K562 (cell line): ENCODE results near the gene PDE6D. TPM values are rescaled to one million over a fixed set of nuclear protein-coding genes. Genes with fewer than 3 reads are reported as not detected.

Experiments
- FOXJ2 ChIP-seq: fragments of 200-800 bp; sonication (Bioruptor generic); IDR thresholded peaks from 2 replicates; pipeline ENCODE4 v1.6.1; 2016; ENCODE audit warnings: missing genetic modification characterization, missing compliant biosample characterization
- FOXK2 ChIP-seq, 2 experiments: fragments of 450-650 bp; IDR thresholded peaks in 1 of 2; conservative IDR thresholded peaks in 1 of 2; 2 replicates each; pipeline ENCODE4 v1.6.1; 2016; ENCODE audit warnings: low read depth in 2 of 2, mild to moderate bottlenecking in 1 of 2
- FOXP1 ChIP-seq: sonication (generic); formaldehyde crosslinking; IDR thresholded peaks from 2 replicates; pipeline ENCODE4 v1.8.0; 2022; ENCODE audit warnings: mild to moderate bottlenecking, missing genetic modification reagents
- GTF2A2 ChIP-seq: IDR thresholded peaks from 2 replicates; pipeline ENCODE4 v1.6.1; 2016; ENCODE audit warnings: mild to moderate bottlenecking, missing genetic modification characterization, missing compliant biosample characterization
- HLTF ChIP-seq: fragments of 450-650 bp; IDR thresholded peaks from 2 replicates; pipeline ENCODE4 v1.6.1; 2016
- NCOA2 ChIP-seq, 2 experiments: fragments of 450-650 bp; IDR thresholded peaks; 2 replicates each; pipeline ENCODE4 v1.6.1; 2018; ENCODE audit warnings: mild to moderate bottlenecking in 2 of 2, moderate library complexity in 1 of 2; ENCODE audit not compliant: partially characterized antibody in 2 of 2
- SIN3A ChIP-seq, 2 experiments: fragments of 150-350 bp in 1 of 2; IDR thresholded peaks; 2 replicates each; pipeline ENCODE4 v1.6.1; 2011 to 2016; ENCODE audit warnings: borderline replicate concordance in 2 of 2, low read depth in 2 of 2, low read length in 2 of 2, mild to moderate bottlenecking in 2 of 2, moderate library complexity in 2 of 2; ENCODE audit not compliant: control insufficient read depth in 1 of 2
- ZNF282 ChIP-seq: sonication (generic); formaldehyde crosslinking; IDR thresholded peaks from 2 replicates; pipeline ENCODE4 v1.8.1; 2023; ENCODE audit warnings: missing genetic modification reagents
- ZNF586 ChIP-seq: fragments of 450-650 bp; formaldehyde crosslinking; conservative IDR thresholded peaks from 2 replicates; pipeline ENCODE4 v1.4.0; 2020; ENCODE audit warnings: mild to moderate bottlenecking, moderate library complexity
- polyA plus RNA-seq, 8 experiments: library from polyadenylated mRNA; depleted of rRNA in 4 of 8; stranded (reverse) in 5 of 8; unstranded in 3 of 8; fragments of >200 nt; fragmentation: Nextera tagmentation in 2 of 8; fragmentation: Illumina TruSeq in 1 of 8; extraction: Ambion mirVana in 2 of 8; extraction: Trizol in 1 of 8; gene quantifications; 2 replicates each; pipeline versions ENCODE4 v1.2.1 to v1.2.3, GENCODE V29; 2011 to 2014; ENCODE audit warnings: inconsistent platforms in 1 of 8, missing spikeins in 1 of 8
- total RNA-seq, 7 experiments: library from RNA; depleted of rRNA in 6 of 7; stranded (reverse); fragments of >200 nt in 6 of 7; fragmentation: Illumina TruSeq in 2 of 7; extraction: Trizol in 2 of 7; gene quantifications; 2 replicates each; pipeline versions ENCODE4 v1.2.1 to v1.2.3, GENCODE V29; 2011 to 2021; ENCODE audit warnings: low replicate concordance in 1 of 7
- TF ChIP-seq, protein P1 (sequence below): fragments of 200-600 bp; sonication (generic); IDR thresholded peaks from one replicate; pipeline ENCODE4 v1.6.1; 2012; ENCODE audit warnings: mild to moderate bottlenecking, low read depth, low read length, inconsistent platforms
- TF ChIP-seq, protein P2 (sequence below): fragments of 450-650 bp; conservative IDR thresholded peaks from 2 replicates; pipeline ENCODE4 v1.6.1; 2016; ENCODE audit warnings: missing genetic modification characterization, low read depth, mild to moderate bottlenecking, control low read depth, missing compliant biosample characterization
- TF ChIP-seq, protein P3 (sequence below), 3 experiments: fragments of 200-800 bp in 1 of 3; sonication (Bioruptor generic) in 1 of 3; sonication (generic) in 1 of 3; formaldehyde crosslinking in 1 of 3; IDR thresholded peaks; 2 replicates each; pipeline versions ENCODE4 v1.6.1 to v1.8.0; 2016 to 2022; ENCODE audit warnings: mild to moderate bottlenecking in 2 of 3, missing compliant biosample characterization in 2 of 3, missing genetic modification characterization in 2 of 3, missing genetic modification reagents in 1 of 3

The PDE6D gene
- total and polyA plus RNA-seq, 9 of the 15 experiments (the other 6 are each of a cell fraction or from before 2014, with no cell fraction given) = 0.65 to 11.6 (median 7.0) TPM

DNA sequence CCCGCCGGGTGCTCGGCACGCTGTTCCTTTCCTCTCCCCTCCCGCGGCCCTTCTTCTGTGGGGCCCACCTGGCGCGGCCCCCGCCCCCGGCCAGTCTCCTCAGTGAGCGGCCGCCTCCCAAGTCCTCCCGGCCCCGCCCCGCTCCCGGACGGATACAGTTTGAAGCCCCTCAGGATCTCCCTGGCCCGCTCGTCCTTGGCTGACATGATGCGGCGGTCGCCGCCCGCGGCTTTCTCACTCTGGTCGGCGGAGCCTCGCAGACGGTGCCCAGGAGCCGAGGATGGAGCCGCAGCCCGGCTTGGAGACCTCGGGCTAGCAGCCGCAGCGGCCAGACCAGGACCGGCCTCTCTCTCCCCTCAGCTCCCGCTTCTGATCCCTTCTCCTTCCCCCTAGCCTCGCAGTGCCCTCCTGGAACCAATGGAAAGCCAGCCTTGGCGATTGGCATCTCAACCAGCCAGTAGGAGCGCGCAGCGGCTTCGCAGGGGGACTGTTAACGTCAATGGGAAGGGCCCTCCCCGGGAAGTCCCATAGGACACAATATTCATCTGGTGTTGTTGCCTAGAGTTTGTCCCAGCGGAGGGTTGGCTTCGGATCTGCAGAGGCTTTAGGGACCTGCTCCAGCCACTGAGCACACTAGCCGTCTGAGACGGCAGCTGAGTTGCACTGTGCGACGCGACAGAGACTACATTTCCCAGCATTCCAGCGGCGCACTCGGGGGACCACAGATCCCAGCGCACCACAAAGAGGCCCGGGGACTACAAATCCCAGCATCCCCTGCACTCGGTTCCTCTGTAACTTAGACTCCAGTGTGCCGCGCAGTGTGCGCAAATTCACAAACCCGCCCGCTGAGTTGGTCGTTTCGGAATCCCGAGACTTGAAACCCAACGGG is at the start of gene PDE6D (continued):
- TF ChIP-seq GTF2A2 (tag) (no peak), HLTF (no peak), FOXP1 (CRISPR knock-in tag) (no peak), FOXK2 (conservative IDR thresholded peaks at IDR 0.05 in 1 of 2, IDR thresholded peaks at IDR 0.05 in 1 of 2; ENCODE audit: low read depth in 2 of 2) (no peak), NCOA2 (IDR thresholded peaks at IDR 0.05; ENCODE audit: partially characterized antibody in 2 of 2) (no peak), ZNF586 (CRISPR knock-in tag) (no peak), ZNF282 (CRISPR knock-in tag) (no peak), FOXJ2 (tag) (peak; percentile 85), SIN3A (IDR thresholded peaks at IDR 0.05; ENCODE audit: borderline replicate concordance in 2 of 2, control insufficient read depth in 1 of 2, low read depth in 2 of 2, low read length in 2 of 2) (peak; percentile 17 to 35; a peak in 2 of 4 replicates)
- TF ChIP-seq, protein P1, sequence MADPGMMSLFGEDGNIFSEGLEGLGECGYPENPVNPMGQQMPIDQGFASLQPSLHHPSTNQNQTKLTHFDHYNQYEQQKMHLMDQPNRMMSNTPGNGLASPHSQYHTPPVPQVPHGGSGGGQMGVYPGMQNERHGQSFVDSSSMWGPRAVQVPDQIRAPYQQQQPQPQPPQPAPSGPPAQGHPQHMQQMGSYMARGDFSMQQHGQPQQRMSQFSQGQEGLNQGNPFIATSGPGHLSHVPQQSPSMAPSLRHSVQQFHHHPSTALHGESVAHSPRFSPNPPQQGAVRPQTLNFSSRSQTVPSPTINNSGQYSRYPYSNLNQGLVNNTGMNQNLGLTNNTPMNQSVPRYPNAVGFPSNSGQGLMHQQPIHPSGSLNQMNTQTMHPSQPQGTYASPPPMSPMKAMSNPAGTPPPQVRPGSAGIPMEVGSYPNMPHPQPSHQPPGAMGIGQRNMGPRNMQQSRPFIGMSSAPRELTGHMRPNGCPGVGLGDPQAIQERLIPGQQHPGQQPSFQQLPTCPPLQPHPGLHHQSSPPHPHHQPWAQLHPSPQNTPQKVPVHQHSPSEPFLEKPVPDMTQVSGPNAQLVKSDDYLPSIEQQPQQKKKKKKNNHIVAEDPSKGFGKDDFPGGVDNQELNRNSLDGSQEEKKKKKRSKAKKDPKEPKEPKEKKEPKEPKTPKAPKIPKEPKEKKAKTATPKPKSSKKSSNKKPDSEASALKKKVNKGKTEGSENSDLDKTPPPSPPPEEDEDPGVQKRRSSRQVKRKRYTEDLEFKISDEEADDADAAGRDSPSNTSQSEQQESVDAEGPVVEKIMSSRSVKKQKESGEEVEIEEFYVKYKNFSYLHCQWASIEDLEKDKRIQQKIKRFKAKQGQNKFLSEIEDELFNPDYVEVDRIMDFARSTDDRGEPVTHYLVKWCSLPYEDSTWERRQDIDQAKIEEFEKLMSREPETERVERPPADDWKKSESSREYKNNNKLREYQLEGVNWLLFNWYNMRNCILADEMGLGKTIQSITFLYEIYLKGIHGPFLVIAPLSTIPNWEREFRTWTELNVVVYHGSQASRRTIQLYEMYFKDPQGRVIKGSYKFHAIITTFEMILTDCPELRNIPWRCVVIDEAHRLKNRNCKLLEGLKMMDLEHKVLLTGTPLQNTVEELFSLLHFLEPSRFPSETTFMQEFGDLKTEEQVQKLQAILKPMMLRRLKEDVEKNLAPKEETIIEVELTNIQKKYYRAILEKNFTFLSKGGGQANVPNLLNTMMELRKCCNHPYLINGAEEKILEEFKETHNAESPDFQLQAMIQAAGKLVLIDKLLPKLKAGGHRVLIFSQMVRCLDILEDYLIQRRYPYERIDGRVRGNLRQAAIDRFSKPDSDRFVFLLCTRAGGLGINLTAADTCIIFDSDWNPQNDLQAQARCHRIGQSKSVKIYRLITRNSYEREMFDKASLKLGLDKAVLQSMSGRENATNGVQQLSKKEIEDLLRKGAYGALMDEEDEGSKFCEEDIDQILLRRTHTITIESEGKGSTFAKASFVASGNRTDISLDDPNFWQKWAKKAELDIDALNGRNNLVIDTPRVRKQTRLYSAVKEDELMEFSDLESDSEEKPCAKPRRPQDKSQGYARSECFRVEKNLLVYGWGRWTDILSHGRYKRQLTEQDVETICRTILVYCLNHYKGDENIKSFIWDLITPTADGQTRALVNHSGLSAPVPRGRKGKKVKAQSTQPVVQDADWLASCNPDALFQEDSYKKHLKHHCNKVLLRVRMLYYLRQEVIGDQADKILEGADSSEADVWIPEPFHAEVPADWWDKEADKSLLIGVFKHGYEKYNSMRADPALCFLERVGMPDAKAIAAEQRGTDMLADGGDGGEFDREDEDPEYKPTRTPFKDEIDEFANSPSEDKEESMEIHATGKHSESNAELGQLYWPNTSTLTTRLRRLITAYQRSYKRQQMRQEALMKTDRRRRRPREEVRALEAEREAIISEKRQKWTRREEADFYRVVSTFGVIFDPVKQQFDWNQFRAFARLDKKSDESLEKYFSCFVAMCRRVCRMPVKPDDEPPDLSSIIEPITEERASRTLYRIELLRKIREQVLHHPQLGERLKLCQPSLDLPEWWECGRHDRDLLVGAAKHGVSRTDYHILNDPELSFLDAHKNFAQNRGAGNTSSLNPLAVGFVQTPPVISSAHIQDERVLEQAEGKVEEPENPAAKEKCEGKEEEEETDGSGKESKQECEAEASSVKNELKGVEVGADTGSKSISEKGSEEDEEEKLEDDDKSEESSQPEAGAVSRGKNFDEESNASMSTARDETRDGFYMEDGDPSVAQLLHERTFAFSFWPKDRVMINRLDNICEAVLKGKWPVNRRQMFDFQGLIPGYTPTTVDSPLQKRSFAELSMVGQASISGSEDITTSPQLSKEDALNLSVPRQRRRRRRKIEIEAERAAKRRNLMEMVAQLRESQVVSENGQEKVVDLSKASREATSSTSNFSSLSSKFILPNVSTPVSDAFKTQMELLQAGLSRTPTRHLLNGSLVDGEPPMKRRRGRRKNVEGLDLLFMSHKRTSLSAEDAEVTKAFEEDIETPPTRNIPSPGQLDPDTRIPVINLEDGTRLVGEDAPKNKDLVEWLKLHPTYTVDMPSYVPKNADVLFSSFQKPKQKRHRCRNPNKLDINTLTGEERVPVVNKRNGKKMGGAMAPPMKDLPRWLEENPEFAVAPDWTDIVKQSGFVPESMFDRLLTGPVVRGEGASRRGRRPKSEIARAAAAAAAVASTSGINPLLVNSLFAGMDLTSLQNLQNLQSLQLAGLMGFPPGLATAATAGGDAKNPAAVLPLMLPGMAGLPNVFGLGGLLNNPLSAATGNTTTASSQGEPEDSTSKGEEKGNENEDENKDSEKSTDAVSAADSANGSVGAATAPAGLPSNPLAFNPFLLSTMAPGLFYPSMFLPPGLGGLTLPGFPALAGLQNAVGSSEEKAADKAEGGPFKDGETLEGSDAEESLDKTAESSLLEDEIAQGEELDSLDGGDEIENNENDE = no peak
- TF ChIP-seq, protein P2, sequence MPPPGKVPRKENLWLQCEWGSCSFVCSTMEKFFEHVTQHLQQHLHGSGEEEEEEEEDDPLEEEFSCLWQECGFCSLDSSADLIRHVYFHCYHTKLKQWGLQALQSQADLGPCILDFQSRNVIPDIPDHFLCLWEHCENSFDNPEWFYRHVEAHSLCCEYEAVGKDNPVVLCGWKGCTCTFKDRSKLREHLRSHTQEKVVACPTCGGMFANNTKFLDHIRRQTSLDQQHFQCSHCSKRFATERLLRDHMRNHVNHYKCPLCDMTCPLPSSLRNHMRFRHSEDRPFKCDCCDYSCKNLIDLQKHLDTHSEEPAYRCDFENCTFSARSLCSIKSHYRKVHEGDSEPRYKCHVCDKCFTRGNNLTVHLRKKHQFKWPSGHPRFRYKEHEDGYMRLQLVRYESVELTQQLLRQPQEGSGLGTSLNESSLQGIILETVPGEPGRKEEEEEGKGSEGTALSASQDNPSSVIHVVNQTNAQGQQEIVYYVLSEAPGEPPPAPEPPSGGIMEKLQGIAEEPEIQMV (tag) = peak; percentile 71
- TF ChIP-seq, protein P3, sequence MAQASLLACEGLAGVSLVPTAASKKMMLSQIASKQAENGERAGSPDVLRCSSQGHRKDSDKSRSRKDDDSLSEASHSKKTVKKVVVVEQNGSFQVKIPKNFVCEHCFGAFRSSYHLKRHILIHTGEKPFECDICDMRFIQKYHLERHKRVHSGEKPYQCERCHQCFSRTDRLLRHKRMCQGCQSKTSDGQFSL (CRISPR knock-in tag; IDR thresholded peaks at IDR 0.05) = no peak
- TF ChIP-seq, protein P3 (tag; IDR thresholded peaks at IDR 0.05) = no peak
